Gastrocnemius medialis (tissue), 4 donors: ENCODE measurements around the gene SLC1A3. TPM values are rescaled to one million over a fixed set of nuclear protein-coding genes. Genes with fewer than 3 reads are reported as not detected.

Experiments
- ATAC-seq, 2 donors: fragments of 150-250 bp; one replicate each; pipeline ENCODE4 v1.9.1; 2016
- DNase-seq, 2 donors: peaks; one replicate each; pipeline ENCODE4 v3.0.0-alpha.2; 2019
- H3K27ac ChIP-seq, 4 donors: fragments of 200-600 bp; sonication (generic); 1 replicate in 1 of 4; 2 replicates in 3 of 4; pipeline ENCODE4 v1.5.1; 2016 to 2018; ENCODE audit warnings: mild to moderate bottlenecking in 2 of 4, moderate library complexity in 1 of 4
- H3K27me3 ChIP-seq, 3 donors: fragments of 200-600 bp; sonication (generic) in 2 of 3; 1 replicate in 1 of 3; 2 replicates in 2 of 3; pipeline versions ENCODE4 v1.5.1 to v1.6.0; 2016 to 2019; ENCODE audit warnings: mild to moderate bottlenecking in 1 of 3, moderate library complexity in 1 of 3
- H3K36me3 ChIP-seq, 2 donors: fragments of 200-600 bp; sonication (generic) in 1 of 2; one replicate each; pipeline ENCODE4 v1.5.1; 2017 to 2018
- H3K4me1 ChIP-seq, 2 donors: fragments of 200-600 bp; sonication (generic) in 1 of 2; one replicate each; pipeline ENCODE4 v1.5.1; 2016 to 2017; ENCODE audit warnings: mild to moderate bottlenecking in 2 of 2
- H3K4me3 ChIP-seq, 4 donors: fragments of 200-600 bp; sonication (generic) in 3 of 4; 1 replicate in 1 of 4; 2 replicates in 3 of 4; pipeline ENCODE4 v1.5.1; 2016 to 2019; ENCODE audit warnings: mild to moderate bottlenecking in 2 of 4
- H3K9me3 ChIP-seq, 3 donors: fragments of 200-600 bp; sonication (generic) in 2 of 3; 1 replicate in 1 of 3; 2 replicates in 2 of 3; pipeline ENCODE4 v1.5.1; 2016 to 2019
- POLR2A ChIP-seq, 2 donors: fragments of 450-650 bp; IDR thresholded peaks; one replicate each; pipeline ENCODE4 v1.6.1; 2017; ENCODE audit warnings: antibody characterized with exemption in 2 of 2, mild to moderate bottlenecking in 2 of 2, moderate library complexity in 2 of 2
- in situ Hi-C, 4 donors: fragments of 200-750 bp; cut with MboI; loops; one replicate each; pipeline versions ENCODE4 v1.15.0 to v1.8.0; 2017; ENCODE audit warnings: low sequenced_read_pairs in 4 of 4
- intact Hi-C: fragments of 100-400 bp; cut with DNase I; formaldehyde crosslinking; loops from one replicate; pipeline ENCODE4 v1.15.1; 2023; ENCODE audit warnings: low total_unique reads
- total RNA-seq, 4 donors: library from RNA; depleted of rRNA; stranded (reverse); fragments of >200 nt; gene quantifications; one replicate each; pipeline versions ENCODE4 v1.1.0 to v1.2.3, GENCODE V29; 2016
- TF ChIP-seq, protein P1 (sequence below), 5 experiments: fragments of 450-650 bp in 3 of 5; fragments of 200-600 bp in 2 of 5; sonication (generic) in 2 of 5; IDR thresholded peaks in 4 of 5; conservative IDR thresholded peaks in 1 of 5; 1 replicate in 4 of 5; 2 replicates in 1 of 5; pipeline ENCODE4 v1.5.1; 2016 to 2019; ENCODE audit warnings: antibody characterized with exemption in 5 of 5, mild to moderate bottlenecking in 3 of 5, moderate library complexity in 3 of 5

The SLC1A3 gene
- total RNA-seq, 4 donors from 2014 or later = 5.3 to 69.4 (median 17.4) TPM

DNA sequence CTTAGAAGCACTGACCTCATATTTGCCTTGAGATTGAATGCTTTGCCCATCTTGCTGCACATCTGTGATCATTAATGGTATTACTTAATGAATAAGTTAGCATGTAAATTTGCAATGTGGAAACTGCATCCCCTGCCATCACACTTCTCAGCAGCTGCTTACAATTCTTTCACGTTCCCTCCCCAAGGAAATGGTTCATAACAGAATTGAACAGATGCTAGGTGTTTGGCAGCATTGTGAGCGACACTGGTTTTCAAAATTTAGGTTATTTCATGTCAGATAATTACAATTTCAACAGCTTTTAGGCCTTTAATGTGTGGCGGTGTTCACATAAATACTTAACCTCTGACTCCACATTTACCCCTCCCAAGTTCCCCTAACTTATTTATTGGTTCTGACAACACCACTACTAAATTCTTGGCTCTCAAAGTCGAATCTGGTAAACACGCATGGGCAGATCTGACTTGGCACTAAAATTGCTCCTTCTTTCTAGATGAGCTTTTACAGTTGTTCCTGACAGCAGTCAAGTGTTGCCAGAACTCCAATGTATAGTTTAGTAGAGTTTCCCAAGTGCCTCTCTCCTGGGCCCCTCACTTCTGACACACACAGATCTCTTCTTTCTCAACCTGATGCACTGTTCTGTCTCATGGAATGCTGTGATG lies 46.8 kb downstream of the SLC1A3 start:
- peak overlapping the region; percentile 85 to 89 (median 87) for H3K27ac ChIP-seq
- no peaks in the 10 kb centered on the region for H3K27me3 ChIP-seq
- no peak for DNase-seq
- no peak for ATAC-seq
- intact Hi-C loops = loop anchor here (10.0 kb wide), 1 partner anchor 1512 kb away; no protein-coding TSS in a partner anchor
- H3K36me3 ChIP-seq = no peaks in the 10 kb centered on the region
- TF ChIP-seq, protein P1, sequence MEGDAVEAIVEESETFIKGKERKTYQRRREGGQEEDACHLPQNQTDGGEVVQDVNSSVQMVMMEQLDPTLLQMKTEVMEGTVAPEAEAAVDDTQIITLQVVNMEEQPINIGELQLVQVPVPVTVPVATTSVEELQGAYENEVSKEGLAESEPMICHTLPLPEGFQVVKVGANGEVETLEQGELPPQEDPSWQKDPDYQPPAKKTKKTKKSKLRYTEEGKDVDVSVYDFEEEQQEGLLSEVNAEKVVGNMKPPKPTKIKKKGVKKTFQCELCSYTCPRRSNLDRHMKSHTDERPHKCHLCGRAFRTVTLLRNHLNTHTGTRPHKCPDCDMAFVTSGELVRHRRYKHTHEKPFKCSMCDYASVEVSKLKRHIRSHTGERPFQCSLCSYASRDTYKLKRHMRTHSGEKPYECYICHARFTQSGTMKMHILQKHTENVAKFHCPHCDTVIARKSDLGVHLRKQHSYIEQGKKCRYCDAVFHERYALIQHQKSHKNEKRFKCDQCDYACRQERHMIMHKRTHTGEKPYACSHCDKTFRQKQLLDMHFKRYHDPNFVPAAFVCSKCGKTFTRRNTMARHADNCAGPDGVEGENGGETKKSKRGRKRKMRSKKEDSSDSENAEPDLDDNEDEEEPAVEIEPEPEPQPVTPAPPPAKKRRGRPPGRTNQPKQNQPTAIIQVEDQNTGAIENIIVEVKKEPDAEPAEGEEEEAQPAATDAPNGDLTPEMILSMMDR (IDR thresholded peaks at IDR 0.05 in 4 of 5, conservative IDR thresholded peaks at IDR 0.05 in 1 of 5) = no peak
- no peak for TF ChIP-seq POLR2A (IDR thresholded peaks at IDR 0.05)
- H3K9me3 ChIP-seq = no peaks in the 10 kb centered on the region
- in situ Hi-C loops = no loop called here
- no peak overlapping the region for H3K4me3 ChIP-seq
- peaks cover 62 to 63% of the 10 kb centered on the region in 2 donors for H3K4me1 ChIP-seq

DNA sequence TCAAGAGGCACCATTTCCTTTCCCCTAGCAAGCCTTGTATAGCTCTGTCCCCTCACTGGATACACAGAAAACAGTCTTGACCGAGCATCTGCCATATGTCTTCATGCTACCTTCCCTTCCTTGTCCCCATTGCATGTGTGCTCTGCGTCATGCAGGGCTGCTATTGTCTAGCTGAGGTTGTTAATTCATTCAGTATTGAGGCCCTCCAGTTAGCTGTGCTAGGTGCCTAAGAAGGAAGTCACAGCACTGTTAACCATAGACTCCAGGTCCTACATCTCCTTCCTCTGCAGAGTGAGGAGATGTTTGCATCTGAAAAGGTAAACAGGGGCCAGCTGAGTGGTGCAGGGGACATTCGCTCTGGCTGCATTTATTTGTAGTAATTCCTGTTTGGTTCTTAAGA lies 48.2 kb downstream of the SLC1A3 start:
- no peak for DNase-seq
- Histone ChIP-seq H3K9me3 (no peaks in the 10 kb centered on the region), H3K4me3 (no peak overlapping the region), H3K4me1 (peaks cover 68 to 72% of the 10 kb centered on the region in 2 donors), H3K27ac (peak overlapping the region; percentile 85 to 89 (median 87)), H3K36me3 (no peaks in the 10 kb centered on the region), H3K27me3 (no peaks in the 10 kb centered on the region)
- ATAC-seq = no peak
- intact Hi-C loops (loop anchor here (10.0 kb wide), 1 partner anchor 1510 kb away; no protein-coding TSS in a partner anchor), in situ Hi-C loops (no loop called here)
- TF ChIP-seq POLR2A (IDR thresholded peaks at IDR 0.05) = no peak
- TF ChIP-seq, protein P1 (IDR thresholded peaks at IDR 0.05 in 4 of 5, conservative IDR thresholded peaks at IDR 0.05 in 1 of 5) = no peak

DNA sequence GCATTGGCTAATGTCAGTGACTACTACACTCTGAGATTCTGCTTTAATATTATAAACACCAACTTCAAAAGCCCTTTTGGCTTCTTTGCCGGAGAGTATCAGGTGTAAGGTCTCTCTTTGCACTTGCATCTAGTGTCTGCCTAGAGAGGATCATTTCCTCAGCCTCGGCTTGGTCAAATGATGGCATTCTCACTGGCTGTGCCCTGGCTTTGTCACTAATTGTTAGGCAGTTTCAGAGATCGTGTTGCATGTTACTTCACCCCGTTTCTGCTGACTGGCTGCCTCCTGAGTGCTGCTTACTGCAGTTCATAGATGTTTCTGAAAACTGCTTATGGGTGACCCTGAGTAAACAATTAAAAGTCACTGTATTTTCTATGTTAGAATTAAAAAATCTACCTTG lies 48.8 kb downstream of the SLC1A3 start:
- DNase-seq (peak; percentile 78 to 80), ATAC-seq (peak; percentile 80 to 83)
- TF ChIP-seq, protein P1 (IDR thresholded peaks at IDR 0.05 in 4 of 5, conservative IDR thresholded peaks at IDR 0.05 in 1 of 5) = no peak
- peak in 1 of 2 donors; percentile 48 for TF ChIP-seq POLR2A (IDR thresholded peaks at IDR 0.05)
- in situ Hi-C loops (no loop called here), intact Hi-C loops (loop anchor here (5.0 to 10.0 kb wide), 2 partner anchors 222 to 1510 kb away; partner anchors contain the start of gene NIPBL)
- Histone ChIP-seq H3K27me3 (no peaks in the 10 kb centered on the region), H3K4me1 (peaks cover 68 to 72% of the 10 kb centered on the region in 2 donors), H3K4me3 (no peak overlapping the region), H3K9me3 (no peaks in the 10 kb centered on the region), H3K27ac (peak overlapping the region; percentile 85 to 89 (median 87)), H3K36me3 (no peaks in the 10 kb centered on the region)

DNA sequence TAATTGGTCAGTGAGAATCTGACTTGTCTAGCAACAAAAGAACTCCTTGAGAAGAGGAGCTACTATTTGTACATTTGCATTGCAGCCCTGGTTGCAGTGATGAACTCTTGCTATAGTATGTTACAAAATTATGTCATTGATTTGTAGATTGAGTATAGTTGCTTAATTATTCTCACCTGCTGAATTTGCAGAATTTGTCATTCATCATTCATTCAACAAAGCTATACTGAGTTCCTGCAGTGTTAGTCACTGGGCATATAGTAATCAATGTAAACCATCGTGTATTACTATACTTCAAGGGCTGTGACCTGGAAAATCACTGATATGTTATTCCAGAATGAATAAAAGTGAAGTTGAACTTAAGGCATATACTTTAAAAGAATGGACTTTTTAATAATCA lies 50.1 kb downstream of the SLC1A3 start:
- H3K27ac ChIP-seq = peak overlapping the region; percentile 85 to 89 (median 87)
- H3K4me3 ChIP-seq = no peak overlapping the region
- in situ Hi-C loops (no loop called here), intact Hi-C loops (loop anchor here (2.0 to 10.0 kb wide), 3 partner anchors 46 to 1508 kb away; partner anchors contain the start of gene NIPBL)
- H3K4me1 ChIP-seq = peaks cover 66 to 67% of the 10 kb centered on the region in 2 donors
- H3K27me3 ChIP-seq = no peaks in the 10 kb centered on the region
- TF ChIP-seq POLR2A (IDR thresholded peaks at IDR 0.05) = no peak
- TF ChIP-seq, protein P1 (IDR thresholded peaks at IDR 0.05 in 4 of 5, conservative IDR thresholded peaks at IDR 0.05 in 1 of 5) = no peak
- H3K9me3 ChIP-seq = no peaks in the 10 kb centered on the region
- ATAC-seq (no peak), DNase-seq (no peak)
- H3K36me3 ChIP-seq = no peaks in the 10 kb centered on the region
